Tibial nerve (tissue), 3 donors: ENCODE data around the gene SUPT3H.

Source experiments
- CTCF ChIP-seq, 5 experiments: fragments of 200-600 bp in 3 of 5; fragments of 450-650 bp in 2 of 5; sonication (generic) in 3 of 5; IDR thresholded peaks; one replicate each; pipeline ENCODE4 v1.5.1; 2016 to 2019; ENCODE audit warnings: antibody characterized with exemption in 5 of 5, mild to moderate bottlenecking in 3 of 5, moderate library complexity in 2 of 5
- POLR2A ChIP-seq, 2 donors: fragments of 450-650 bp; IDR thresholded peaks; one replicate each; pipeline ENCODE4 v1.6.1; 2017; ENCODE audit warnings: antibody characterized with exemption in 2 of 2, mild to moderate bottlenecking in 2 of 2, moderate library complexity in 2 of 2

DNA sequence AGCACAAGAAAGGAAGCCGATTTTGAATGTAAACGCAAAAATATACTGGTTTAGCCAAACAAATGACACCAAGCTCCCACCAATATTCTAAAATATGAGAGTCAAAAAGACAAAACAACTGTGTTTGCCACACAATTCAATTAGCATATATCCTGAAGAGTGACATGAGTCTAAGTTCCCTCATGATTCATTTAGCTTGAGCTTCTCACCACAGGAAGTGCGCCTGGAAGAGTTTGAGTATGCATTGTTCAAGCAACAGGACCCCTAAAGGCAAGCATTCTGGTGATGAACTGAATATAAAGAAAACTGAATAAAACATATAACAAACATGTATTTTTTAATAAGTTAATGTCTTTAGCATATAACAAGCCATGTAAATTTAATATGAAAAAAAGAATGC lies 164.8 kb downstream of the SUPT3H start:
- no peak for TF ChIP-seq CTCF (IDR thresholded peaks at IDR 0.05)
- no peak for TF ChIP-seq POLR2A (IDR thresholded peaks at IDR 0.05)
